SK-N-SH (cell line): ENCODE data around the gene ZNF888. TPM values are rescaled to one million over a fixed set of nuclear protein-coding genes. Genes with fewer than 3 reads are reported as not detected.
"Not testable (repeated sequence)": the region's sequence is repeated elsewhere in the genome, so short reads cannot be mapped to it uniquely, and the experiment has no call there.

Experiments
- CTCF ChIA-PET: fragments of 300-600, 350-600 bp; formaldehyde crosslinking; extraction: SDS; loops from one replicate; lab custom pipeline; 2021; lab: Yijun Ruan, JAX
- POLR2A ChIA-PET: fragments of 350-600 bp; sonication (Branson Sonifier 250); formaldehyde crosslinking; extraction: SDS; loops from one replicate; lab custom pipeline; 2020; ENCODE audit warnings: antibody characterized with exemption, inconsistent platforms; lab: Yijun Ruan, JAX
- DNase-seq: peaks from one replicate; pipeline ENCODE4 v3.0.0; 2012
- H2AFZ ChIP-seq: fragments of 200-600 bp; sonication (generic); 2 replicates; pipeline ENCODE4 v1.8.1; 2016; ENCODE audit warnings: antibody characterized with exemption, mild to moderate bottlenecking, low read depth
- H3F3A ChIP-seq: fragments of 200-600 bp; sonication (generic); replicated peaks from 2 replicates; pipeline ENCODE3; 2016; ENCODE audit warnings: antibody characterized with exemption, mild to moderate bottlenecking; ENCODE audit not compliant: insufficient read depth
- H3K27ac ChIP-seq, 2 experiments: fragments of 200-500 bp in 1 of 2; fragments of 200-600 bp in 1 of 2; sonication (Bioruptor generic) in 1 of 2; sonication (generic), shearing (Covaris generic) in 1 of 2; 2 replicates each; pipeline versions ENCODE4 v1.5.1 to v1.6.1; 2014 to 2016; ENCODE audit warnings: low read depth in 2 of 2, inconsistent platforms in 1 of 2, low read length in 1 of 2, mild to moderate bottlenecking in 1 of 2, mixed read lengths in 1 of 2
- H3K27me3 ChIP-seq: fragments of 200-600 bp; sonication (generic), shearing (Covaris generic); 2 replicates; pipeline ENCODE4 v1.6.1; 2016; ENCODE audit warnings: mixed run types; ENCODE audit not compliant: insufficient read depth
- H3K36me3 ChIP-seq, 2 experiments: fragments of 200-500 bp in 1 of 2; fragments of 200-600 bp in 1 of 2; sonication (Bioruptor generic) in 1 of 2; sonication (generic) in 1 of 2; replicated peaks in 1 of 2; 2 replicates each; pipeline versions ENCODE3 to v1.5.1; 2014 to 2016; ENCODE audit warnings: low read length in 1 of 2, mild to moderate bottlenecking in 1 of 2; ENCODE audit not compliant: insufficient read depth in 2 of 2, control insufficient read depth in 1 of 2
- H3K4me1 ChIP-seq, 2 experiments: fragments of 200-500 bp in 1 of 2; fragments of 200-600 bp in 1 of 2; sonication (Bioruptor generic) in 1 of 2; sonication (generic), shearing (Covaris generic) in 1 of 2; 2 replicates each; pipeline versions ENCODE4 v1.5.1 to v1.6.1; 2014 to 2016; ENCODE audit warnings: low read depth in 1 of 2, low read length in 1 of 2, mixed run types in 1 of 2; ENCODE audit not compliant: insufficient read depth in 2 of 2, control insufficient read depth in 1 of 2
- H3K4me2 ChIP-seq: fragments of 200-600 bp; sonication (generic), shearing (Covaris generic); 2 replicates; pipeline ENCODE4 v1.6.1; 2017; ENCODE audit warnings: mixed run types
- H3K4me3 ChIP-seq, 2 experiments: fragments of 200-500 bp in 1 of 2; fragments of 200-600 bp in 1 of 2; sonication (Bioruptor generic) in 1 of 2; sonication (generic), shearing (Covaris generic) in 1 of 2; 2 replicates each; pipeline versions ENCODE4 v1.5.1 to v1.8.1; 2014 to 2016; ENCODE audit warnings: low read depth in 2 of 2, inconsistent platforms in 1 of 2, low read length in 1 of 2, mild to moderate bottlenecking in 1 of 2, mixed read lengths in 1 of 2, moderate library complexity in 1 of 2
- H3K79me2 ChIP-seq: fragments of 200-600 bp; sonication (generic); 2 replicates; pipeline ENCODE4 v1.8.1; 2017; ENCODE audit warnings: mild to moderate bottlenecking; ENCODE audit not compliant: insufficient read depth
- H3K9ac ChIP-seq: fragments of 200-600 bp; sonication (generic); 2 replicates; pipeline ENCODE4 v1.6.1; 2017; ENCODE audit warnings: mixed run types
- H3K9me2 ChIP-seq: fragments of 200-600 bp; sonication (generic); 2 replicates; pipeline ENCODE4 v1.6.1; 2017; ENCODE audit warnings: mixed run types
- H3K9me3 ChIP-seq: fragments of 200-600 bp; sonication (generic); 2 replicates; pipeline ENCODE4 v1.6.1; 2017; ENCODE audit warnings: mixed run types, mild to moderate bottlenecking, moderate library complexity
- H4K20me1 ChIP-seq: fragments of 200-600 bp; sonication (generic); 2 replicates; pipeline ENCODE4 v1.6.1; 2017; ENCODE audit warnings: mild to moderate bottlenecking, mixed run types; ENCODE audit not compliant: insufficient read depth
- GABPA ChIP-seq: IDR thresholded peaks from 2 replicates; pipeline ENCODE4 v1.4.0; 2012; ENCODE audit warnings: low read depth, mild to moderate bottlenecking
- GATA2 ChIP-seq: sonication (generic); formaldehyde crosslinking; IDR thresholded peaks from 2 replicates; pipeline ENCODE4 v1.5.0; 2020; ENCODE audit warnings: mild to moderate bottlenecking, missing genetic modification reagents
- NFIC ChIP-seq: IDR thresholded peaks from 2 replicates; pipeline ENCODE4 v1.4.0; 2012; ENCODE audit warnings: borderline replicate concordance
- PBX3 ChIP-seq: IDR thresholded peaks from 2 replicates; pipeline ENCODE4; 2012
- POLR2AphosphoS5 ChIP-seq: IDR thresholded peaks from 2 replicates; pipeline ENCODE4 v1.6.1; 2012; ENCODE audit warnings: low read depth, low read length
- RAD21 ChIP-seq: IDR thresholded peaks from 2 replicates; pipeline ENCODE4 v1.6.1; 2012; ENCODE audit warnings: mild to moderate bottlenecking, low read length
- RFX5 ChIP-seq: IDR thresholded peaks from 2 replicates; pipeline ENCODE4 v1.6.1; 2012; ENCODE audit warnings: mild to moderate bottlenecking, improper control_type of control experiment, low read length
- SIN3A ChIP-seq: IDR thresholded peaks from 2 replicates; pipeline ENCODE4 v1.6.1; 2012; ENCODE audit warnings: low read depth, mild to moderate bottlenecking, low read length, moderate library complexity, borderline replicate concordance
- SMC3 ChIP-seq: IDR thresholded peaks from 2 replicates; pipeline ENCODE4 v1.6.1; 2012; ENCODE audit warnings: low read depth, low read length, improper control_type of control experiment
- TEAD4 ChIP-seq: IDR thresholded peaks from 2 replicates; pipeline ENCODE4 v1.4.0; 2012; ENCODE audit warnings: mild to moderate bottlenecking, borderline replicate concordance; ENCODE audit not compliant: insufficient read depth
- USF1 ChIP-seq: IDR thresholded peaks from 2 replicates; pipeline ENCODE4 v1.4.0; 2012; ENCODE audit warnings: low read depth, borderline replicate concordance
- ZBTB33 ChIP-seq: IDR thresholded peaks from 2 replicates; pipeline ENCODE4 v1.4.0; 2012; ENCODE audit warnings: low read depth, borderline replicate concordance
- WGBS: methylation state at CpG from one replicate; pipeline ENCODE4 v1.1.6; 2017; ENCODE audit warnings: low lambda C conversion rate; 5-methylcytosine and 5-hydroxymethylcytosine counted together
- polyA plus RNA-seq, 3 experiments: library from polyadenylated mRNA; depleted of rRNA; stranded (reverse); fragments of >200 nt; gene quantifications; 2 replicates each; pipeline ENCODE4 v1.2.3, GENCODE V29; 2012

The ZNF888 gene
- polyA plus RNA-seq, 1 of the 3 experiments (the other 2 are of a cell fraction) = 0.46 TPM

- WGBS = 50% methylated on average over 6 of the region's 6 CpGs
- H2AFZ ChIP-seq, H3K9me3 ChIP-seq, H3K27me3 ChIP-seq, CTCF ChIA-PET, H3K27ac ChIP-seq, H3K9me2 ChIP-seq, H3K36me3 ChIP-seq, H3K79me2 ChIP-seq, H3F3A ChIP-seq, POLR2A ChIA-PET, H3K4me2 ChIP-seq, DNase-seq, H3K4me3 ChIP-seq, H3K9ac ChIP-seq, H4K20me1 ChIP-seq, H3K4me1 ChIP-seq: not testable (repeated sequence)
Observed at GRCh38 chr19:52872996-52873395, 50.2 kb downstream of the ZNF888 start.

GRCh38 chr19:52871466-52871865 lies 51.8 kb downstream of the ZNF888 start:
- Histone ChIP-seq H4K20me1 (no peaks in the 10 kb centered on the region), H3K9ac (no peak overlapping the region), H3F3A (no peaks in the 10 kb centered on the region), H3K79me2 (no peaks in the 10 kb centered on the region), H3K36me3 (no peaks in the 10 kb centered on the region), H2AFZ (no peak overlapping the region), H3K27me3 (no peaks in the 10 kb centered on the region), H3K27ac (no peak overlapping the region), H3K9me3 (no peaks in the 10 kb centered on the region), H3K9me2 (no peaks in the 10 kb centered on the region), H3K4me2 (no peak overlapping the region), H3K4me3 (no peak overlapping the region), H3K4me1 (no peaks in the 10 kb centered on the region)
- TF ChIP-seq PBX3 = no peak
- TF ChIP-seq SMC3 = no peak
- TF ChIP-seq RFX5 = no peak
- TF ChIP-seq ZBTB33 = no peak
- TF ChIP-seq USF1 = no peak
- TF ChIP-seq SIN3A = no peak
- no peak for TF ChIP-seq GATA2
- no peak for TF ChIP-seq RAD21
- no peak for TF ChIP-seq NFIC
- no peak for TF ChIP-seq GABPA
- TF ChIP-seq TEAD4 = no peak
- TF ChIP-seq POLR2AphosphoS5 = no peak
- ChIA-PET POLR2A (no interaction called here), CTCF (no interaction called here)
- 64% methylated on average over 3 of the region's 3 CpGs for WGBS
- no peak for DNase-seq

- H3K4me2 ChIP-seq, H2AFZ ChIP-seq, H3K9me3 ChIP-seq, CTCF ChIA-PET, H3K9ac ChIP-seq, H3K79me2 ChIP-seq, POLR2A ChIA-PET, H4K20me1 ChIP-seq, H3K9me2 ChIP-seq, H3K36me3 ChIP-seq, H3K4me3 ChIP-seq, H3K4me1 ChIP-seq, H3F3A ChIP-seq, H3K27me3 ChIP-seq, DNase-seq, H3K27ac ChIP-seq: not testable (repeated sequence)
- WGBS = 89% methylated on average over 11 of the region's 11 CpGs
Observed at GRCh38 chr19:52868031-52868430, 55.2 kb downstream of the ZNF888 start.
